ENCODE results near the gene PHAX.
A peak's percentile ranks its signal among the peaks of the same experiment; 100 is the strongest.
"Not testable (repeated sequence)": the region's sequence is repeated elsewhere in the genome, so short reads cannot be mapped to it uniquely, and the experiment has no call there.

Gene PHAX

GRCh38 chr5:126591549-126591948 lies 9.2 kb upstream of the PHAX start:
- no peak overlapping the region for H3K27ac ChIP-seq
- no peak for TF ChIP-seq CTCF (IDR thresholded peaks at IDR 0.05)
- DNase-seq (ENCODE audit: low spot score), result no peak
- H3K4me3 ChIP-seq, result no peak overlapping the region

DNA sequence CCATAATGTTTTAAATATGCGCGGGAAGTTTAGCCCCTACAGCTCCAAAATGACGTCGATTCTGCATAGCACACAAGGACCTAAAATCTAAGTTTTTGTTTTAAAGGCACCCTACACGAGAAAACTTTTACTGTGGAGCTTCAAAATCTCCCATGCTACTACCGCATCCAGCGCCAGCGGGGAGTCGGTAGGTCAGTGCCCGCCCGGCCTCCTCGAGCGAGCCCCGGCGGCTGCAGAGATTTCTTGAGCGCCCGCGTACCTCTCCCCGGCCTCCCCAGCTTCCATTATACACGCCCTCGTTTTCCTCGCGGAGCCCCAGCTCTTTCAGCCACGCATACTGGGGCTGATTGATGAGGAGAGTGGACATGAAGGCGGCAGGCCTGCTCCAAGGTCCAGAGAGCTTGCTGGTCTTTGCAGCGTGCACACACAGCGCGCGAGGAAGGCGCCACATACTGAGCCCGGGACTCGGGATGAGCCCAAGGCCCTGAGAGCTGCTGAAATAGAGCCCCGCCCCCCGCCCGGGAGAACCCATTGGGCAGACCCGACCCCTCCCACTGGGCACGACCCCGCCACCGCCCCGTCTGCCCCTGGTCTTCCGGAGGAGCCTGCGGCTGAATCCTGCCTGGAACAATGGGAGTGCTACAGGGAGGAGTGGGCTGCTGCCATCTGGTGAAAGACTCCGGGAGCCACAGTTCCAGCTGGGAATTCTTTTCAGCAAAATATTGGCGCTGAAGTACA lies 5.8 kb upstream of the PHAX start, which contains the start of gene ALDH7A1:
ALDH7A1 (minus strand) TSS at position 472 of the 738 bp plus-strand sequence; CDS start at position 451, 21 bp downstream.
- H3K27ac ChIP-seq, result peak within 1 kb of the TSS; percentile 54 to 86
- peak within 1 kb of the TSS; percentile 86 for H3K4me3 ChIP-seq
- no peak for TF ChIP-seq CTCF (IDR thresholded peaks at IDR 0.05)
- DNase-seq (ENCODE audit: low spot score), result peak; percentile 93

DNA sequence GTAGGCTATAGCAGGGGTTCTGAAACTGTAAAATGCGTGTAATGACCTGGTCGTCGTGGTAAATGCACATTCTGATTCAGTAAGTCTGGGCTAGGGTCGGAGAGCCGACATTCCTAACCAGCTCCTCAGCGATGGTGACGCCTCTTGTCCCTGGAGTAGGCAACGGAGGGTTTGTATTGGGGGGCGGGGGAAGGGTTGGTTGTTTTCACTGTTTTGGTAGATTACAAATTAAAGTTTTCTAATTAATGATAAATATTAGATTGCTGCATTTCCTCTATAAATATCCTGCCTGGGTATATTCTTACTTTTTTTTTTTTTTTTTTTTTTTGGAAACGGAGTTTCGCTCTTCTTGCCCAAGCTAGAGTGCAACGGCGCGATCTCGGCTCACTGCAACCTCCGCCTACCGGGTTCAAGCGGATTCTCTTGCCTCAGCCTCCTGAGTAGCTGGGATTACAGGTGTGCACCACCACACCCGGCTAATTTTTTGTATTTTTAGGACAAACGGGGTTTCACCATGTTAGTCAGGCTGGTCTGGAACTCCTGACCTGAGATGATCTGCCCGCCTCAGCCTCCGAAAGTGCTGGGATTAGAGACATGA lies 5.2 kb upstream of the PHAX start:
- H3K27ac ChIP-seq, result peak overlapping the region; percentile 54 to 86

DNA sequence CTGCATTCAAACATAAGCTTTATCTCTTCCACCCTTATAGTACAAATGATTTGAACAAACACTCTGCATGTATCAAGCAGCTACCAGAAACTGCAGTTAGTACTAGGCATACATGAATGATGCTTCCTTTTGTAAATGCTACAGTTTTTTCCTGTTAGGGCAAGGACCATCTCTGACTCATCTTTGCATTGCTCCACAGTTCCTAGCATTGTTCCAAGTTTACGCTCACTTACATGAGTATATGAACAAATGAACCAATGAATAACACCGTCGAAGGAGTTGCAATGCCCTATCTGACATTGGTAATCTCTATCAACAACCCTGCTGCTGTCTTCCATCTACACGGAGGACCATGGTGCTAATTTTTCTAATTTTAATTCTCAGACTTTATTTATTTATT lies 3.6 kb upstream of the PHAX start:
- Histone ChIP-seq H3K27ac (no peak overlapping the region), H3K4me3 (no peak overlapping the region)
- TF ChIP-seq CTCF (IDR thresholded peaks at IDR 0.05), result no peak
- no peak for DNase-seq (ENCODE audit: low spot score)

More for the DNA sequence above, 5.2 kb upstream of the PHAX start:
- TF ChIP-seq CTCF (IDR thresholded peaks at IDR 0.05), result no peak
- no peak for DNase-seq (ENCODE audit: low spot score)
- H3K4me3 ChIP-seq, result peak overlapping the region; percentile 86

- DNase-seq (ENCODE audit: low spot score), result no peak
- Histone ChIP-seq H3K27ac (peak overlapping the region in 1 of 2 donors; percentile 38), H3K4me3 (no peak overlapping the region)
- TF ChIP-seq CTCF (IDR thresholded peaks at IDR 0.05), result no peak
Observed at GRCh38 chr5:126599499-126599898, 1.2 kb upstream of the PHAX start.

GRCh38 chr5:126599971-126600630 lies 646 bp upstream of the PHAX start:
- DNase-seq (ENCODE audit: low spot score), result not testable (repeated sequence)
- H3K27ac ChIP-seq, result peak overlapping the region; percentile 72 to 86
- peak overlapping the region; percentile 96 for H3K4me3 ChIP-seq

- TF ChIP-seq CTCF (IDR thresholded peaks at IDR 0.05), result no peak
Observed at GRCh38 chr5:126603402-126603991, 2.8 kb downstream of the PHAX start.

More at GRCh38 chr5:126603402-126603991, 2.8 kb downstream of the PHAX start:
- no peak for DNase-seq (ENCODE audit: low spot score)
- Histone ChIP-seq H3K4me3 (no peak overlapping the region), H3K27ac (no peak overlapping the region)
